ENCODE data around the gene NCOA6. TPM values are rescaled to one million over a fixed set of nuclear protein-coding genes. Genes with fewer than 3 reads are reported as not detected.

NCOA6 gene
- total RNA-seq, 1 donor = 8.6 TPM

- H3K4me3 ChIP-seq (ENCODE audit: low read depth, low read length) = peak overlapping the region; percentile 72
- peak; percentile 85 for DNase-seq (ENCODE audit: low read depth)
- no peak for TF ChIP-seq CTCF (IDR thresholded peaks at IDR 0.05; ENCODE audit: insufficient read depth, low read depth, low read length)
Observed at GRCh38 chr20:34703424-34704176, 121.9 kb downstream of the NCOA6 start.

- no peak for DNase-seq (ENCODE audit: low read depth)
- TF ChIP-seq CTCF (IDR thresholded peaks at IDR 0.05; ENCODE audit: insufficient read depth, low read depth, low read length) = no peak
- peak overlapping the region; percentile 72 for H3K4me3 ChIP-seq (ENCODE audit: low read depth, low read length)
Observed at GRCh38 chr20:34703061-34703423, 122.4 kb downstream of the NCOA6 start.

GRCh38 chr20:34701405-34702085, 123.9 kb downstream of the NCOA6 start:
- no peak for DNase-seq (ENCODE audit: low read depth)
- H3K4me3 ChIP-seq (ENCODE audit: low read depth, low read length) = no peak overlapping the region
- no peak for TF ChIP-seq CTCF (IDR thresholded peaks at IDR 0.05; ENCODE audit: insufficient read depth, low read depth, low read length)

GRCh38 chr20:34693414-34693813, 132.0 kb downstream of the NCOA6 start:
- no peak for DNase-seq (ENCODE audit: low read depth)
- TF ChIP-seq CTCF (IDR thresholded peaks at IDR 0.05; ENCODE audit: insufficient read depth, low read depth, low read length) = no peak
- no peak overlapping the region for H3K4me3 ChIP-seq (ENCODE audit: low read depth, low read length)

GRCh38 chr20:34691838-34692237, 133.6 kb downstream of the NCOA6 start:
- no peak overlapping the region for H3K4me3 ChIP-seq (ENCODE audit: low read depth, low read length)
- DNase-seq (ENCODE audit: low read depth) = no peak

GRCh38 chr20:34689486-34689885, 136.0 kb downstream of the NCOA6 start:
- H3K4me3 ChIP-seq (ENCODE audit: low read depth, low read length) = no peak overlapping the region
- peak; percentile 43 for DNase-seq (ENCODE audit: low read depth)
- TF ChIP-seq CTCF (IDR thresholded peaks at IDR 0.05; ENCODE audit: insufficient read depth, low read depth, low read length) = no peak

More at GRCh38 chr20:34691838-34692237, 133.6 kb downstream of the NCOA6 start:
- TF ChIP-seq CTCF (IDR thresholded peaks at IDR 0.05; ENCODE audit: insufficient read depth, low read depth, low read length) = no peak

Measured in fibroblast of villous mesenchyme (primary cell).